GM11168 (cell line): ENCODE data around the gene ALK.

ENCODE experiments used
- in situ Hi-C: fragments of 300-500 bp; cut with MboI; formaldehyde crosslinking; loops from one replicate; pipeline ENCODE4 v1.12.0; 2022; ENCODE audit warnings: low sequenced_read_pairs; ENCODE audit not compliant: unreplicated experiment

ALK gene

DNA sequence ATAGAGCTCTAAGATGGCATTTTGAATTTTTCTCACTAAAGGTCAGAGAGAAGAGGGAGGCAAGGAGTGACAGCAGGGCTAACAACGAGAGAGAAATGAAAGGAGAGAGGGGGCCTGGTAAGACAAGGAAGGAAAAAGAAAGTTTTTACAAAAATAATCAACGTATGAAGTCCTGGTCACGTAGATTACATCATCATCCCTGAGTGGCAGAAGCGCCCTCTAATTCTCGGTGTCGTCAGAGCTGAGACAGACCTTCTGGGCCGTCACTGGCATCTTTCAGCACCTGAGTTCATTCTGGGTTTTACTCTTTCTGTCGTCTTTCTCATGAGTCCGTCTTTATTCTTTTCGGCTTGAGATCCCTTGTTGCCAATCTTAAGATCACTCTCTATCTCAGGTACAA, 329.8 kb downstream of the ALK start:
- in situ Hi-C loops, result no loop called here

DNA sequence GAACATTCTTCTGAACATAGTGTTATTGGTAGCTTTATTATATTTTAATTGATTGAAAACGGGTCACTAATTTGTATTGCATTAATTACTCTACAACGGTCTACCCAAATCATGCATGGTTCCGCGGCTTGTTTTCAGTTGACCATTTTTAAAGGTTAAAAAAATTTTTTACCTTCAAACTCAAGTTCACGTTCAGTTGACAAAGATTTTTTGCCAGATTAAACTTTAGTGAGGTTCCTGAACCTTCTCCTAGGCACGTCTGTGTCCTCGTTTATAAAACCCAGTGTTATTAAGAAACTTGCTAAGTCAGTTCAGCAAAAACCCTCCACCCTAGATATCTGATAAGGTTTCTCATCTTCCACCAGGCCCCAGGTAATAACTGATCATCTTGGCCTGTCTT, 331.2 kb downstream of the ALK start:
- in situ Hi-C loops, result no loop called here

DNA sequence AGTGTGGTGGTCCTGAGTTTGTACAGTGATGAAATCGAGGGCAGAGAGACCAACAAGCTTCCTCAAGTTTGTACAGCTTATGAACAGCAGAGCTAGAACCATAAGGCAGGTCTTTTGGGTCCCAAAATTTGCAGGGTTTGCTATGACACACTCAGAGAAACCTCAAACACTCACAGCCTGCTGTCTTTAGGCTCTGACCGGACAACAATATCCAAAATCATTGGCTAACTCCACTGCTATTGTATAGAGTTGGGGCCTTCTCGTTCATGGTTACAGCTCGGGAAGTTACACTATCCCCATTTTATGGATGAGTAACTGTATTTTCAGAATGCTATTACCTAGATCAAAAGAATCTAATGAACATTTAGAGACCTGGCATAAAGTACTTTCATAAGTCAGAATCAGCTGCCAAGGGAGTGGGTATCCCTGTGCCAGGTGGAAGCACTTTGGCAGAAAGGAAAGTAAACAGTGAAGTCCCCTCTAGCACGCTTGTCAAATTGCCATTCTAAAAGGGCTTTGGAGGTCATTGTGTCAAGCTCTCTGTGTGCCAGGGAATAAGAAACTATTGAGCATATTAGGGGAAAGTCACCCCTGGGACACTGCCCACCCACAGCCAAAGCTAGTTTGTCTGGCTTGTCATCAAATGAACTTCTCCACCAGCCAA, 331.8 kb downstream of the ALK start:
- in situ Hi-C loops, result no loop called here

DNA sequence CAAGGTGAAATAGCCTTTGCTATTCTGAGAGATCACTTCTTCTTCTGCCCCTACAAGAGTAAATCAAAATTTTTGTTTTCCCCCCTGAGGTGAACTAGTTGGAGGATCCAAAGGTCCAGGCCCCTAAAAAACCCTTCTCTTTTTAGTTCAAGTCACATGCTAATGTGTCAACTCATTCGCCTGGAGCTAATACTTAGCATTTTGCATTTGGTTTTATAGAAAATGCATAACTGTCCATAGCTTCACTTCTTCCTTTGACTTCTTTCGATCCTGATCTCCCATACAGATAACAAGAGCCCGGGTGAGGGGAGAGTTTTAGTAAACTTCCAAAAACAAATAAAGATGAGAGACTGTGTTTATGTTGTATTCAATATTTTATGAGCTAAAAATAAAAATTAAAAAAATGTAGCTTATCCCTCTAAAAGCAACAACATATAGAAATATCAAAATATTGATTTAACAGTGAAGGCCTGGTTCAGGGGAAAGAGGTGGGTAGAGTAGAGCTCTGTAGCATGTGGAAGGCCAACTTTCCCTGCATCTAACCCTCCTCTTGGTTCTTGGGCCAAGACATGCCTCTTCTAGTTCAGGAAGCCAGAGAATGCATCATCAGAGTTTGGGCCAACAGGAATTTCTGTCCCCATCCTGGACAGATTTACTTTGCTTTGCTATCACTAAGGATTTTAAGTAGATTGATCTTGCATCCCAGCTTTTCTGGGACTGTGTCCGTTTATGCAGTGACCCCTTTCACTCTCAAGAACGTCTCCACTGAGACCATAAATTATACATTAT, 333.8 kb downstream of the ALK start:
- in situ Hi-C loops, result no loop called here

DNA sequence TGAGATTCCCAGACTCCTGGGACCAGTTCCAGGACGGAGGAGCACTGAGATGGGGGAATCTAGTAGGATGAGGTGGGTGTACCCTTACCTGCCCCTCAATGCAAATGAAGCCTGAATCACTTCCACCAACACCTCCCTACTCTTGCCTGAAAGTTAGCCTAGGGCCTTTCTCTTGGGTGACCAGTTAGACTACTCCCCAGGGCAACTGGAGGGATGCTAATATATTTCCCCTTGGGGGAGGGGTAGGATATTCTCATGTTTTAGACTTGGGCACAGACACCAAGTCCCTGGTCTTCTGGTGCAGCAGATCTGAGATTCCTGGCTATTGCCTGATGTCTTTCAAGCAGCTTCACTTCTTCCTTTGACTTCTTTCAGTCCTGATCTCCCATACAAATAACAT, 334.5 kb downstream of the ALK start:
- in situ Hi-C loops, result no loop called here

DNA sequence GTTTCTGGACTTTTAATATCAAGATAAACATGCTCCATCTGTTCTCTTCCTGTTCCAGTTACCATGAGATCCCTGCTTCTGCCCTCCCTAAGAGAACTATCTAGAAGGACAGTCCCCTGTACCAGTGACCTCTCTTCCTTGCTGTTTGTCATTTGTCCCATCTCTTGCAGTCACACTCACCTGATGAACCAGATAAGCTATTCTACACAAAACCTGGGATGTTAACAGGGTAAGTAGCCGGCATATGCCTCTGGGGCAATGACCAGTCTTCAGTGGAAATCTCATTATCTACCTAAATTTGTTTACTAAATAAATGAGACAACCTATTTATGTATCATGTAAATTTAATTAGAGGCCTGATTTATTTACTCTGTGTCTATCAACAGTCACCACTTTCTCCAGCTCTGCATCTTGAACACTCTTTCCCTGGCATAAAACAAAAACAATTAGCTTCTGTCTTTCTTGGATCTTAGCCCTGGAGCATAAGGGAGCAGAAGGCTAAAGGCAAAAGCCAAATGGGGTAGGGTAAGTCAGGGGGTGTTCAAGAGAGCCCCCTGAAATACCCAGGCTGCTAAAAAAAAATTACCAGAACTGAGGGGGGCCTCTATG, 337.7 kb downstream of the ALK start:
- in situ Hi-C loops, result no loop called here

DNA sequence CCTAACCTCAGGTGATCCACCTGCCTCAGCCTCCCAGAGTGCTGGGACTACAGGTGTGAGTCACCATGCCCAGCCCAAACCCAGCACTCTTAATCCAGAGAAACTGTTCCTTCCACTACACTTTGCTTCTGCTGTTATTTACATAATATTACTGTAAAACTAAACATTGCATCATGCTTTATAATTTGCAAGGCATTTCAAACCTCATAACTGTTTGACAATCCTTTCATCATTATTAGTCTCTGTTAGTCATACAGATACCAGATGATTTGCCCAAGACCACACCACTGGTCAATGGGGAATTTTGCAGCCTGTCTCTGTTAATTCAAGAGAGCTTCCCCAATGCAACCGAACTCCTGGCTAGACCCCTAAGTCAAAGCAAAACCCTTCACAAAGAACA, 338.3 kb downstream of the ALK start:
- in situ Hi-C loops, result no loop called here

DNA sequence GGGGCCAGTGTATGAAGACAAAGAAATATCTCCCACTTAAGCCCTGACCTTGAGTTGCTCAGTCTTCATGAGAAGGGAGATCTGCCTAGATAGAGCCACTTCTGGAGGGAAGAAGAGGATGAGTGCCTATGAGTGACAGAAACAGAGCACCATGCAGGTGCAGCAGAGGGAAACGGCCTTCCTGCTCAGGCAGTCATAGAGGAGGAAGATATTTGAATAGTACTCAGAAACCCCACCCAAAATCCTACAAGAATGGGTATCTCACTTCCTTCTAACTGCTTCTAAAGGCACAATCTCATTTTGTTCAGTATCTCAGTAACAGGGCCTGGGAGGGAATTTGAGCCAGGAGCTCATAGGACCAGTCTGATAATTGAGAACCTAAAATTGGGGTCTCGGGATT, 339.3 kb downstream of the ALK start:
- in situ Hi-C loops, result no loop called here

DNA sequence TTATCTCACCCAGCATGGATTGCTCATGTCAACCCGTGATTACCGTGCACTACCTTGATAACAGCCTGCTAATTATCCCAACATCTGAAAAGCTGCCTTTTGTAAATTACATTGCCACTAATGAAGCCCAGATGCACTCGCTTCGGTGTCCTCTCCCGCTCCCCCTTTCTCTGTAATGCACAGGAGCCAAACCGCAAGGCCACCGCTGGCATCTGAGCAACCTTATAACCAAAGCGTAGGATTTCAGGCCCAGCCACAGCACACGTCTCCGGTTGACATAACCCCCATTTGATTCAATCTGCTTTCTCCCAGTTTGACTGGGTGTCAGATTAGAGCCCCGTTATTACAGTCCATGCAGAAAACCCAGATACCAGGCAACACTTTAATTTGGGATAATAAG, 341.2 kb downstream of the ALK start:
- in situ Hi-C loops, result no loop called here

DNA sequence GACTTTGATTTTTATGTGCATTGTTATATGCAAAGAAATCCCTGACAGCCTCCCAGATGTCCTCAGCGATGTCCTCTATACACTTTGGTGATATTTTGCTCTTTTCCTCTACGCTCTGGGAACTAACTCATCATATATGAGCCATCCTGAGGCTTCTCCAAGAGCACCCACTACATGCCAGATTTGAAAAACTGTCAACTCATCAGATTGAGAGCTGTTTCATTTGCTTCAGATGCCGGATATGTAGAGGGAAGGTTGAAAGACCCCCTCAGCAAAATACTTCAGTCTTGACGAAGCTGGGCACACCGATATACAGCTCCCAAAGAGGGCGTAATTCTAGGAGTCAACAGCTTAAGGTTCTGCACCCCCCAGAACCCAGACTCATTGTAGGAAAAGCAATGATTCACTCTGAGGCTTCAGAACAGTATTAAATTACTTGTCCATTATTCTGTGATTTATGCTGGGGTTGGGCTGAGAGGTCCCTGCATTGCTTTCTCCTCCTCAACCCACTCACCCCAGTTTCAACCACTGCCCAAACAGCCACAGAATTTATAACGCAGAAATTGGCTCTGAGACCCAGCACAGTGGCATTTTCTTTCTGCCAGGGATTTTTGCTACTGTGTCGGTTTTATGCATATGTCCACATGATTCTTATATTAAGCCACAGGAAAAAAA, 341.8 kb downstream of the ALK start:
- in situ Hi-C loops, result no loop called here

DNA sequence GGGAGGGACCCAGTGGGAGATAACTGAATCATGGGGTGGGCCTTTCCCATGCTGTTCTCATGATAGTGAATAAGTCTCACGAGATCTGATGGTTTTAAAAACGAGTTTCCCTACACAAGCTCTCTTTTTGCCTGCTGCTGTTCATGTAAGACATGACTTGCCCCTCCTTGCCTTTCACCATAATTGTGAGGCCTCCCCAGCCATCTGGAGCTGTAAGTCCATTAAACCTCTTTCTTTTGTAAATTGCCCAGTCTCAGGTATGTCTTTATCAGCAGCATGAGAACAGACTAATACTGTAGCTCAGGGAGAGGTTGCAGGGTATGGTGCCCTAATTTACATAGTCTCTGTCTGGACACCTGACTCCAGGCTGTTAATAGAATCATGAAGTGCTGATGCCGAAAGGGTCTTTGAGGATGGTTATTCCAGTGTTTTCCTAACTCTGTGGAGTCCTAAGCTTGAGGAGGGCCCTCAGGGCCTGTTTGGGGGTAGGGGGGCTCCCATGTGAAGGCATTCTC, 343.2 kb downstream of the ALK start:
- in situ Hi-C loops, result no loop called here

DNA sequence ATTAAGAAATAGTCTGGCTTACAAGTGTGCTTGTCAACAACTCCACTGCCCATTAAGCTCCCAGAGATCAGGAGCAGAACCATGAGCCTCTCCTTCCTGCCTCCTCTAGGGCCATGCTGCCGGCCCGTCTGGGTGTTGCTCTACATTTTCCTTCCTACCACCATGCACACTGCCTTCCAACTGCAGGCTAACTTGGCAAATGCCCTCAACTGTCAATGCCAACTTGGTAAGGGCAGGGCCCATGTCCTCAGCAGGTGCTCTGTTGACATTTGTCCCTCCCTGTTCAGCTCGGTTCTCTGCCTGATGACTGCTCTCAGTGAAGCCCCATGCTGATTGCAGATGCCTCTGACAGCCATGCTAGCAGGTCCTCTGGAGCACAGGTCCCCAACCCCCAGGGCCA, 345.2 kb downstream of the ALK start:
- in situ Hi-C loops, result no loop called here

DNA sequence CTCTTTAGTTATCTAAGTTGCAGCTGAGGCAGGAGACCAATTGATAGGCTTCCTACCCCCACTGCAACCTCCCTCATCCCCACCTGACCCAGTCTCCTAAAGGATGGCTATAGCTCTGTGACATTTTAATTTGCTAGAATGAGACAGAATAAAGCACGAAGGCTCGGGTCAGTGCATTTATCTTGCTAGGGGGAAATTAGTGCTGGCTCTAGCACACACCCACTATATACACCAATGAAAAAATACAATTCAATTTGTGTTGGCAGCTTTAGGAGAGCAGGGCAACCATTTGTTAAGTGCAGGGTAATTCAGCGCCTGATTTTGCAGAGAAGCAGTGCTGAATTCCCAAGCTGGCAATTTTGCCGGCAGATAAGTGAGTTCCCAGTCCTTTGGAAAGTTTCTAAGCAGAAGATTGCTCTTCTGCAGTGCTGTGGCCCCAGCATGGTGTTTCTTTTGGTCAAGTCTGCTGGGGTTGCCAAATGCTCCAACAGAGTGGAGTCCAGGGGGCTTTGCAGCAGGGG, 346.0 kb downstream of the ALK start:
- in situ Hi-C loops, result no loop called here

DNA sequence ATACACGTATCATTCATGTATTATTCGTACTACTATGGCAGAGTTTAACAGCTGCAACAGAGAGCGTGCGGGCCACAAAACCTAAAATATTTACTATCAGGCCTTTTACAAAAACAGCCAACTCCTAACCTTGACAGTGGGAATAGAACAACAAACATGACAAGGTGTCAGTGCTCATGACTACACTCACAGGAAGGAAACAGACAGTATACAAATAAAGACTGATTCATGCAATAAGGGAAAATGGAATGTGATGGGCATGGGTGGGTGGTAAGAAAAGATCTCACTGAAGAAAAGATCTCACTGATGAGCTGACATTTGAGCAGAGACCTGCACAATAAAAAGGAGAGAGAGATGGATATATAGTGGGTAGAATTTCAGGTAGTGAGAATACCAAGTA, 347.8 kb downstream of the ALK start:
- in situ Hi-C loops, result no loop called here

DNA sequence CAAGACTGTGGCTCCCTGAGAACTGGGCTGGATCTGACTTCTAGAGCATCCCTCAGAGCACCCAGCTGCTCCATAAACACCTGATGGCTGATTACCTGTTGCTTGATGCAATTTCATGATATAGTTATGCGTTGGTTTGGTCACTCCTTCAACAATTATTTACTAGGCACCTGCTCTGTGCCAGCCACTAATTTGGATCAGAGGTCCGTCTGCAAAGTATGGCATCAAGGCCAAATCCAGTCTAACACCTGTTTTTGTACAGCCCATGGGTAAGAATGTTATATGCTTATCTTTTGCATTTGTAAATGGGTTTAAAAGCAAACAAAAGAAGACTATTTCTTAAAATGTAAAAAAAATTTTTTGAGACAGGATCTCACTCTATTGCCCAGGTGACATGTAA, 348.2 kb downstream of the ALK start:
- in situ Hi-C loops, result no loop called here

DNA sequence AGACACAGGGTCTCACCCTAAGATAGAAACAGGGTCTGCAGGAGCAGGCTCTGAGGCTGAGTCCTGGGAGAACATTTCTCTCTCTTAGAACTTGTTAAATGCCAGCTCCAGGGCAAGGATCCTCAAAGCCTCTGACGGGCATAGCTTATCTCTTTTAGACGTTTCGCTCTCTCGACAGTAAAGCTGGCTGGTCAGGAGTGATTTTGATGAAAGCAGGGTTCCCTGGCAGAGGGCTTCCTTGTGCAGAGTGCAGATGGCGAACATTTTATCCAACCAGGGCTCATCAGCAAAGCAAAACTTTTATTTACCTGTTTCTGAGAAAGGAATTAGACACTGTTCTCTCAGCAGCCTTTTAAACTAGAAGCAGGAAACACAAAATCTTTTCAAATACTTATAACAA, 350.8 kb downstream of the ALK start:
- in situ Hi-C loops, result no loop called here

DNA sequence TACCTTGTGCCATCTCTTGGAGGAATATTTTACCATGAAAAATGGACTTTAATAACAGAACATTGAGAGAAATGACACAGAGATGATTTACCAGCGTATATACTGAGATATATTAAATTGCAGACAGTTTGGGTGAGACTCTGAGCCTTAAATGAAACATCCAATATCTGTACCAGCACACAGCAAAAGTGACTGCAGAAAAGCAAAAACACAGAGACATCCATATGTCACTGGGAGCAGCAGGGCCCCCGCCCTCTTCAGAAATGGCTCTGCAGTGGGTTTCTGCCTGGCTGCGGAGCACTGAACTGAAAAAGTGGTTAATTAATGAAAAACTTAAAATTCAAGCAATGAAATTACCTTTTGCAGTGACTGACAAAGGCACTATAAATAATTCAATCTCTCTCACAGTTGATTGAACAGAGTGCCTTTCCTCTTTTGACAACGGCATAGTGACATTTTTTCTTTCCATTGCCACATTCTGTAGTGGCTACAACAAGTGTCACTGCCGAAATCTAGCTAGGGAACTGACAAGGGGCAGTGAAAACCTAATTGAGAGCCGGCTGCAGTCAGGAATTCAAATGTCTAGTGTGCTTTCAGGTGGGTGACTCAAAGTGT, 353.4 kb downstream of the ALK start:
- in situ Hi-C loops, result no loop called here

DNA sequence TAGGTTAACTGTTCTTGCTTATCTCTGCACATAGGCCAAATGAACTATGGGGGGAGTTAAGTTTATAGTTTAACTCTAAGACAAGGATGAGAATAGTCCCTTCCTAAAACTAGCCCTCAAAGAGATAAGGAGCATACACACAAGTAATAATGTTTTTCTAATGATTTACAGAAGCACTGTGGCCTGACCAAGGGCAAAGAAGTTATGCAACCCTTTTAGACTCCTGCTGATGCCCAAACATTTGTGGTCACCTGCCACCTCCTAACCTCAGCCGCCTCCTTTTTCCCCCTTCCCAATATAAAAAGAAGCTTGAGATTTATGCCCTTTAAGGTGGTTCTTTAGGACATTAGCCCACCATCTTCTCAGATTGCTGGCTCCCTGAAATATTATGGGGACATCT, 357.7 kb downstream of the ALK start:
- in situ Hi-C loops, result no loop called here

DNA sequence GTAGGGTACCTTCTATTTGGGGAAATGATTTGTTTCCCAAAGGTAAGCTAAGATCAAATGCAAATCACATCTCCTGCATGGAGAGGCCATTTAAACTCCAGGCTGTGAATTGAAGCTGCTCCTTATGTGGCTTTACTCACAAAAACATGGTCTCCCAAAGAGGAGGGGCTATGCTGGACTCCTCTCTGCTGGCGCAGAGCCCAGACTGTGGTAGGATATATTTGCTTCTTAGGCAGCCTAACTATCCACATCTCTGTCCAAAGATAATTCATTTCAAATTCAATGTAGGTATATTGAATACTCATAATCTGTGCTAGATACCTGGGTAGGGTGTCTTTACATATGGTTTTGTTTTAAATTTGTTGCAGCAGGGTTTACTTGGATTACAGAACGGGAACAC, 358.5 kb downstream of the ALK start:
- in situ Hi-C loops, result no loop called here

DNA sequence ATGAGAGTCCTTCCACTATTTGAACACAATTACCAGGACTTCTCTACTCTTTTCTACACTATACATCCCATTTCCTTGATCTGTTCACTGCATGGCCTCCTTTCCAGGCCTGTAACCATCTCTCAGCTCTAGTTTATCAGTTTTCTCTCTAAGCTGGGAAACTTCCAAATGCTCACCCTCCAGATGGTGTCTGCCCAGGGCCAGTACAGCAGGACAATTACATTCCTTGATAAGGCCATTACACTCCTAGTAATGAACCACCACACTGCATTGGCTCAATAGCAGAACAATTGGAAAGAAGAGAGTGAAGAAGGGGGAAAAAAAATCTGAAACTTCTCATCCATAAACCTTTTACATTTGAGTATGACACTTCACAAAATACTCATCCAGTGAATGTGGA, 359.1 kb downstream of the ALK start:
- in situ Hi-C loops, result no loop called here
